ENCODE data around the gene RAET1G. TPM values are rescaled to one million over a fixed set of nuclear protein-coding genes. Genes with fewer than 3 reads are reported as not detected.

The RAET1G gene
- total RNA-seq, 6 donors from 2014 or later: 0.37 to 2.1 (median 0.75) TPM; not detected in 2

- Histone ChIP-seq H3K9me3 (peaks cover 0 to 9% (median 5%) of the 10 kb centered on the region in 4 donors), H3K36me3 (no peaks in the 10 kb centered on the region), H3K27me3 (no peaks in the 10 kb centered on the region), H3K4me1 (no peaks in the 10 kb centered on the region), H3K27ac (no peak overlapping the region), H3K4me3 (no peak overlapping the region)
- DNase-seq (no peak), ATAC-seq (ENCODE audit: low FRiP score in 2 of 2) (no peak)
- no peak for TF ChIP-seq POLR2A (IDR thresholded peaks at IDR 0.05)
- no peak for TF ChIP-seq EP300 (IDR thresholded peaks at IDR 0.05)
- no peak for TF ChIP-seq CTCF (IDR thresholded peaks at IDR 0.05)
- TF ChIP-seq POLR2AphosphoS5 (IDR thresholded peaks at IDR 0.05): no peak
- 89 to 97% methylated on average over 3 to 4 of the region's 4 CpGs for WGBS, 2 donors
Measured at GRCh38 chr6:149906405-149906804, 16.5 kb downstream of the RAET1G start.

- Histone ChIP-seq H3K27me3 (no peaks in the 10 kb centered on the region), H3K4me3 (no peak overlapping the region), H3K36me3 (no peaks in the 10 kb centered on the region), H3K27ac (peak overlapping the region in 1 of 4 donors; percentile 1), H3K4me1 (no peaks in the 10 kb centered on the region), H3K9me3 (peaks cover 0 to 9% (median 5%) of the 10 kb centered on the region in 4 donors)
- peak in 1 of 2 donors; percentile 25 for TF ChIP-seq POLR2AphosphoS5 (IDR thresholded peaks at IDR 0.05)
- TF ChIP-seq CTCF (IDR thresholded peaks at IDR 0.05): no peak
- no peak for DNase-seq
- ATAC-seq (ENCODE audit: low FRiP score in 2 of 2): no peak
- WGBS, 2 donors: 75 to 79% methylated on average over 5 to 6 of the region's 6 CpGs
Measured at GRCh38 chr6:149905911-149906371, 17.0 kb downstream of the RAET1G start.

- peak in 1 of 2 donors; percentile 11 for ATAC-seq (ENCODE audit: low FRiP score in 2 of 2)
- H3K4me1 ChIP-seq: no peaks in the 10 kb centered on the region
- TF ChIP-seq EP300 (IDR thresholded peaks at IDR 0.05): no peak
- no peak for TF ChIP-seq POLR2A (IDR thresholded peaks at IDR 0.05)
- TF ChIP-seq CTCF (IDR thresholded peaks at IDR 0.05): no peak
- no peak for TF ChIP-seq POLR2AphosphoS5 (IDR thresholded peaks at IDR 0.05)
- H3K36me3 ChIP-seq: no peaks in the 10 kb centered on the region
- no peak overlapping the region for H3K4me3 ChIP-seq
- WGBS, 2 donors: 70 to 96% methylated on average over 2 to 13 of the region's 18 CpGs
- H3K9me3 ChIP-seq: peaks cover 0 to 9% (median 5%) of the 10 kb centered on the region in 4 donors
- DNase-seq: peak in 1 of 2 donors; percentile 72
- no peaks in the 10 kb centered on the region for H3K27me3 ChIP-seq
- peak overlapping the region in 2 of 4 donors; percentile 1 to 32 for H3K27ac ChIP-seq
Measured at GRCh38 chr6:149905371-149905910, 17.5 kb downstream of the RAET1G start.

GRCh38 chr6:149904661-149905370, 18.1 kb downstream of the RAET1G start:
- no peaks in the 10 kb centered on the region for H3K36me3 ChIP-seq
- no peak overlapping the region for H3K4me3 ChIP-seq
- no peaks in the 10 kb centered on the region for H3K4me1 ChIP-seq
- H3K27ac ChIP-seq: no peak overlapping the region
- 78 to 82% methylated on average over 4 to 13 of the region's 13 CpGs for WGBS, 2 donors
- TF ChIP-seq CTCF (IDR thresholded peaks at IDR 0.05) (no peak), POLR2AphosphoS5 (IDR thresholded peaks at IDR 0.05) (no peak), POLR2A (IDR thresholded peaks at IDR 0.05) (no peak), EP300 (IDR thresholded peaks at IDR 0.05) (no peak)
- no peak for DNase-seq
- peak in 1 of 2 donors; percentile 21 for ATAC-seq (ENCODE audit: low FRiP score in 2 of 2)
- no peaks in the 10 kb centered on the region for H3K27me3 ChIP-seq
- peaks cover 0 to 9% (median 5%) of the 10 kb centered on the region in 4 donors for H3K9me3 ChIP-seq

All from upper lobe of left lung (tissue), 6 donors.